Activated CD8-positive, alpha-beta memory T cell treated with anti-CD3 and anti-CD28 coated beads, Interleukin-2, amount 50 U/mL, for 24 hours (primary cell): ENCODE results near the gene RABGAP1L.
"Not testable (repeated sequence)": the region's sequence is repeated elsewhere in the genome, so short reads cannot be mapped to it uniquely, and the experiment has no call there.

ENCODE experiments used
- DNase-seq: peaks from one replicate; pipeline ENCODE4 v3.0.0-alpha.2; 2020; ENCODE audit errors: extremely low read depth

RABGAP1L gene

DNA sequence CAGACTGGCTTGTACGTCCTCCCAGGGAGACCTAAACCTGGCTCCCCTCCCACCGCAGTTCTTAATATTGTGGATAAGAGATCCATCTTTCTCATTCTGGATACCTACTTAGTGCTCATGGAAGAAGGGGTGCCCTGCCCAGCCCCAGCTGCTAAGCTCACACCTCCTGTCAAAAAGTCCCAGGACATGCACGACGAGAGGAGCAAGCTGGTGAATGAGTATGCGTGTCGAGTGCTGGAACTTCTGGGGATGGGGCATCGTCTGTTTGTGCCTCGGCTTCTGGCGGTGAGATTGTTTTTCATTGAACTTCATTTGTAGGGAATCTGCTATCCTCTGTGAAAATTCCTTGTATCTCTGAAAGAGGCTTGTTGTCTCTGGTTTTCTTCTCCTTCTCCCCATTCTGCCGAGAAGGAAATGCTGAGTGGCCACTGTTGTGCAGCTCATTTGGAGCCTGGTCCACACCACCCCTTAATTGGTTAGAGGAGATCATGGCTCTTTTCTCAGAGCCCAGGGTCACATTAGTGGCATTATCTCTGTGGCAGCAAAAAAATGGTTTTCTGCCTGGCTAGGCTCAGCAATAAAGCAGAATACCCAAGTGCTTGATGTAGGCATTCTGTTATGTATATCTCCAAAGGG is 641.0 kb downstream of the RABGAP1L start:
- no peak for DNase-seq

DNA sequence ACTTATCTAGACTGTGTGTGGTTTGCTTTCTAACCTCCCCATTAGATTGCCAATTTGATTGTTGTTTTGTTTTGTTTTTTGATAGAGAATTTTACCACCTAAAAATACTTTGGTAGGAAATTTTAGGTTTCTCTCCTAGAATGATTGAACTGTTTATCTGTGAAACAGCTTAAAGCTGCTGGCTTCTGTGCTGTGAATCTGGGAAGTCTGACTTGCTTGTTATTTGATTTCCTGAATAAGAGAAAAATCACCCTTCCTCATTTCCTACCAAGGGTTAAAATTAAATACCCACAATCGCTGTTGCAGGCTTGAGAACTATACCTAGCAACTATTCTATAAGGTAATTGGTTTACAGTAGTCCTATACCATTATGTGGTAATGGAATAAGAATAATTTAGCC is 641.6 kb downstream of the RABGAP1L start:
- no peak for DNase-seq

DNA sequence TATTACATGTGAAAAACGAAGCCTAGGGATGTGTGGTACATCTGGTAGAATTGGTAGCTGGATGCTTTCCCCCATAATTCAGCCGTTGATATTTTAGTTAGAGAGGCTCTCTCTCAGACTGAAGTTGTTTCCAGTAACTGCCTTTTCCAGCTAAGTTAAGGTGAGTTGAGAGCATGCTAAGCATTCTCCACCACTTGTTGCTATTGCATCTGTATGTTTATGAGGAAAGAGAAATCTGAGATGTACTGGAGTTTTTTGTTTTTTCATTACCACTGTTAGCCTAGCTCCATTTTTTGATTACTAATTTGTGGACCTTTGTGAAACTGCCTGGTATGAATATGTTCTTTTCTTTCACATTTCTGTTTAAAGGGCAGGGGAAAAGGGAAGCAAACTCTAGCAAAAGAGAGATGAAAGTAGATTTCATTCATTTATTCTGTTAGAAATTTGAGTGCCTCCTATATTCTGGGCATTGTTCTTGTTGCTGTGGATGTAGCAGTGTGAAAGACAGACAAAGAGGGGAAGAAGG is 650.5 kb downstream of the RABGAP1L start:
- DNase-seq, result no peak

DNA sequence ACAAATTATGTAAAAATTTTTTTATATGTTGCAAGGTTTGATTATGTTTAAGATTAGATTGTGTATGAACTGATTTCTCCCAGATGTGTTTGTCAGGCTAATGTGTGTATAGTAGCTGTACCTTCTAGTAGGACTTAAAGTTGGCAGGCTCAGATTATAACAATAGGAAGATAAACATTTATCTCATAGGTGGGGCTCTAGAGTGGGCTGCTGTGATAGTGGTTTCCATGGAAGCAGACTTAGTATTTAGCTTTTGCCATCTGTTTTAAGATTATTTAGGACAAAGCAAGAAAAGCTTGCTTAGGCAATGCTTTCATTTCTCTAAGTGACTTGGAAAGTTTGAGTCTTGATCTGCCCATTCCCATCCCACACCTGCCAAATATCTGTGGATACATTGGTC is 652.7 kb downstream of the RABGAP1L start:
- no peak for DNase-seq

DNA sequence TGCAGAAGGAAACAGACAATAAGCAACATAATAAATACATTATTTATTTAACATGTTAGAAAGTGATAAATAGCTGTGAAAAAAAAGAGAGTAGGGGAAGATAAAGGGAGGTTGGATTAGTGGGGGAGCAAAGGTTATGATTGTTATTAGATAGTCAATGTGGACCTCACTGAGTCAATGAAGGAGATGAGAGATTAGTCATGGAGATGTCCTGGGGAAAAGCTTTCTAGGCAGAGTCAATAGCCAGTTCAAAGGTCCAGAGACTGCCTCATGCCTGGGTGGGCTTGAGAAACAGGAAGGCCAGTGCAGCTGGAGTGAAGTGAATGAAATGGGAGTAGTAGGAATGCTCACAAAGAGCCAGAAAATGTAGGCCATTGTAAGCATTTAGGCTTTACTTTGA is 653.3 kb downstream of the RABGAP1L start:
- DNase-seq, result no peak

DNA sequence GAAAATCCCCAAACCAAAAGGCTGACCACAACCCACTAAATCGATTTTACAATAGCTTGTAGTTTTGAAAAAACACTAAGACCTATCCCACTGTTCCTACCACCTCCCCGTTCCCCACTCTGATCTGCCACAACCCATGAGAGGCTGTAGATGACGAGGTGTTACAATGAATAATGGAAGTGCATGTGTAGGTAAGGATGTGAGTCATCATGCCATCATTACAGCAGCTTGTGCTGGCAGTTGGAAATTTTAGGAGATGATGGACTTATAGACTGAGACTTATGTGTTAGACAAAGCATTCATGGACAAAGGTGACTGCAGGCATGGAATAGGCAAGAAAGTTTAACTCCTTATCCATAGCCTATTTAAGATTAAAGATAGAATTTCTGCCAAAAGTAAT is 655.7 kb downstream of the RABGAP1L start:
- DNase-seq, result no peak

DNA sequence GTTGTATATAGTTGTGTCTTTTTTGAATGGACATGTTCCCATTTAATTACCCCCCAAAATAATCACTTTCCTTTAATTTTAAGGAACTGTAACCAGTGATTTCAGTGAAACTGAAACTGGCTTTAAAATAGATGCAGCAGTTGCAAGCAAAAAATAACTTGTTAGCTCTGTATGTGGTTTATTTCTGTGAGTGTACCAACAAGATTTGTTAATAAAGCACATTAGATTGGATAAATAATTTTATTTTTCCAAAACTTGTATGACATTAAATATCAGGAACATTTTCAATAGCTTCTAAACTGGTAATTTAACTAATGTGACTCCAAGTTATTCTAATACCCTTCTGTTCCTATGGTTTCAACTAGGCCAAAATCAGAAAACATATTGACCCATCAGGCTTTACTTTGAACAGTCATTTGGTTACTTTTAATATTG is 656.2 kb downstream of the RABGAP1L start:
- DNase-seq, result no peak

DNA sequence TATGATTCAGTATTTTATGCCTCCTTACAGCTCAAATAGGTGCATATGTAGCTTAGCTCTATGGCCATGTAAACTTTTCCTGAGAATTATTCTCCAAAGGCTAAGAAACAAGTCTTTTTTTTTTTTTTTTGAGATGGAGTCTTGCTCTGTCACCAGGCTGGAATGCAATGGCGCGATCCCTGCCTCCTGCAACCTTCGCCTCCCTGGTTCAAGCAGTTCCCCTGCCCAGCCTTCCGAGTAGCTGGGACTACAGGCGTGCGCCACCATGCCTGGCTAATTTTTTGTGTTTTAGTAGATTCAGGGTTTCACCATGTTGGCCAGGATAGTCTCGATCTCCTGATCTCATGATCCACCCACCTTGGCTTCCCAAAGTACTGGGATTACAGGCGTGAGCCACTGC is 657.3 kb downstream of the RABGAP1L start:
- not testable (repeated sequence) for DNase-seq

DNA sequence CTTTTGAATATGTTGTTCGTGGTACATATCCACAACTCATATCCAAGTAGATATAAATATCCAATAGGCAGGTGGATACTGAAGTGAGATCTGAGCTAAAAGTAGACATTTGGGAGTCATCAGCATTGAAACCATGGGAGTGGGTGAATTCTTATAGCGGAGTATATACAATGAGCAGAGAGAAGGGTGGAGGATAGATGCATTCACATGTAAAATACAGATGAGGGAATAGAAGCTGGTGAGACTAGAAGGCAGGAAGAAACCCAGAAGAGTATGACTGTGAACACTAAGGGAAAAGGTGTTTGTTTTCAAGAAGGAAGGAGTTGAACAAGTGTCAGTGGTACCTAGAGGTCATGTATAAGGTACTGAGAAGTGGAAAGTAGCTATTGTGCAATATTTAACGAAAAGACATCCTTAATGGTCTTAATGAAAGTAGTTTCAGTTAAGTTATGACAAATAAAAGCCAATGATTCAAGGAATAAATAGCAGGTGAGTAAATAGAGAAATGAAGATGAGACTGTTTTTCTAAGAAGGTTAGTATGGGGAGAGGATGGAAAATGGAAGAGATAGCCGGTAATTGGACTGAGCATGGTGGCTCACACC is 658.8 kb downstream of the RABGAP1L start:
- no peak for DNase-seq

DNA sequence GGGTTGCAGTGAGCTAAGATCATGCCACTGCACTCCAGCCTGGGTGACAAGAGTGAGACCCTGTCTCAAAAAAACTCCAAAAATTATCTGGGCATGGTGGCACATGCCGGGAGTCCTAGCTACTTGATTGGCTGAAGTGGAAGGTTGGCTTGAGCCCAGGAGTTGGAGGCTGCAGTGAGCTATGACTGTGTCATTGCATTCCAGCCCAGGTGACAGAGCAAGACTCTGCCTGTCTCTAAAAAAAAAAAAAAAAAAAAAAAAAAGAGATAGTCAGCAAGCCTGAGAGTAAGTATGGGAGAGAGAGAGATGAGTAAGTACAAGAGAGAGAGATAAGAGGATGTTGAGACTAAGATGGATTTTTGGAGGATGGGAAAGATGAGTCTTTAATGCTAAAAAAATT is 659.6 kb downstream of the RABGAP1L start:
- DNase-seq, result no peak

DNA sequence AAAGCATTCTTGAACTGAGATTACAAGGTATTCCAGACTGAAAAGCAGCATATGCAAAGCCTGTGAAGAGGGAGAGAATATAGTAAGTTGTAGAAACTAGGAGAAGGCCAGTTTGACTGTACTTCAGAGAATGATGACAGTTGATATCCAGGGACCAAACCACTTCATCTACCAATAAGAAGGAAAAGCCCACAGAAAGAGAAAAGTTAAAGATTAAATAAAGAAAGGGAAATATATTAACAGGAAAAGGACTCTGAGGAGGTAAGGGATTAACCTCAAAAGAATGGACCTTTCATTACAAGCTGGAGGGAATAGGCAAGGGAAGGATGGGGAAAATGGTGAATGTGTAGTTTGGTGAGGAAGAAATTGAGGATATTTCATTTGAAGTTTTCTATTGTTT is 660.3 kb downstream of the RABGAP1L start:
- no peak for DNase-seq

DNA sequence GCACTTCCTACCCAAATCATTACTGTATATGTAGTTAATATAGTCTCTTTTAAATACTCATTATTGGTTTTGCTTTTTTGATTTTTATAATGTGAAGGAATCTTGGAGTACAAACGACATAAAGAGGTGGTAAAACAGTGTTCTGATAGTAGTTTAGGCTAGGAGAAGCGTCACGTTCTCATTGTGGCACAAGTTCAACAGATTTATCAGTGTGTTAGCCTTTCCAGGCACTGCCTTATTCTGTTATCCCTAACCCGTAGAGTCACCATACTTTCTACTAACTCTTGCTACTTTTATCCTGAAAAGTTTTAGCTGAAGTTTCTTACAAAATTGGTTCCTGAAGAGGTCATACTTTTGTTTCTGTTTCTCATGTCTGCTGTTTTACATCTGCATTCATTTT is 665.8 kb downstream of the RABGAP1L start:
- no peak for DNase-seq

DNA sequence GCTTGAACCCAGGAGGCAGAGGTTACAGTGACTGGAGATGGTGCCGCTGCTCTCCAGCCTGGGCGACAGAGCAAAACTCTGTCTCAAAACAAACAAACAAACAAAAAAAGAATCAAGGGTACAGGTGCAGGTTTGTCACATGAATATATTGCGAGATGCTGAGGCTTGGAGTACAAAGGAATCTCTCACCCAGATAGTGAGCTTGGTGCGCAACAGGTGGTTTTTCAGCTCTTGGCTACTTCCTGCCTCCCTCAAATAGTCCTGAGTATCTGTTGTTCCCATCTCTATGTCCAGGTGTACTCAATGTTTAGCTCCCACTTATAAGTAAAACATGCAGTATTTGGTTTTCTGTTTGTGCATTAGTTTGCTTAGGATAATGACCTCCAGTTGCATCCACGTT is 666.5 kb downstream of the RABGAP1L start:
- no peak for DNase-seq

DNA sequence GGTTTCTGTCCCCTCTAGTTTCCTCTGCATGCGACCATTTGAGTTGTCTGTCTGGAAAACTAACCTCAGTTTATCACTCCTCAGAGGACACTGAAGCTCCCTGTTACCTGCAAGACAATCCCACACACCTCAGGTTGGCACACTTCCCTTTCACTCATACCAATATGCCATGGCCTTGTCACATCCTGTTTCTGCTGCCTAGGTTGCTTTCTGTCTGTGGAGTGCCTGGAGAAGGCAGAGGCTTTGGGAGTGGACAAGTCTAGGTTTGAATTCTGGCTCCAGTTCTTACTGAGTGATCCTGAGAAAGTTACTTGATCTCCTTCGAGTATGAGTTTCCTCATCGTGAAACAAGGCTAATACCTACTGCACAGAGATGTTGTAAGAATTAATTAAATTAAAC is 668.9 kb downstream of the RABGAP1L start:
- DNase-seq, result no peak

DNA sequence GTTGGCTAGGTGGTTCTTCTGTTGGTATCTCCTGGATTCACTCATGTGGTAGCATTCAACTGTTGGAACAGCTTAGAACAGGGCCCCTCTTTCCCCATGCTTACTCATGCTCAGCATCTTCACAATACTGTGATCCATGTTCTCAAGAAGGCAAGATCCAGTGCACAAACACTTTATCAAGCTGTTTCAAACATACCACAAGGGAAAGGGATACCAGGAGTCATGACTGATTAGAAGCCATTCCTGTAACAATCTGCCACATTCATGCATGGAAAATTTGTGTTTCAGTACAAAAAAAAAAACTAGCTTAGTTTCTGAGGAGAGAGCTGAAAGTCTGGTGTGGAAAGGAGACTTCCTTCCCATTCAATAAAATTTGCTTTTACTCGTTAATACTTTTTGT is 670.7 kb downstream of the RABGAP1L start:
- no peak for DNase-seq

DNA sequence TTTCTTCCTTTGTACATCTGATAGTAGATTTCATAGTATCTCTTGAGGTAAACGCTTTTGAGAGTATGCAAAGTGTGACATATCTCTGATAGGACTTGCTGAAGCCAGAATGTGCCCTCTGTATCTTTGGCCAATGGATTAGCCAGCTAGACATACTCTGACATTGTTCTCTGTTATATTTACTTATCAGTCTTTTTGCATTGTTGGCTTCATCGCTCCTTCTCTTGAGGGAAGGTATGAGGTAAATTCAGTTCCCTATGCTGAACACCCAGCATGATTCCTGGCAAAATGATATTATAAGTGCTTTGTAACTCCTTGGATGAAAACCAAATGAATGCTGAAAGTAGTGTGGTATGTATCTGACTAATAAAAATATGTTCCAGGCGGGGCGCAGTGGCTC is 677.2 kb downstream of the RABGAP1L start:
- no peak for DNase-seq

DNA sequence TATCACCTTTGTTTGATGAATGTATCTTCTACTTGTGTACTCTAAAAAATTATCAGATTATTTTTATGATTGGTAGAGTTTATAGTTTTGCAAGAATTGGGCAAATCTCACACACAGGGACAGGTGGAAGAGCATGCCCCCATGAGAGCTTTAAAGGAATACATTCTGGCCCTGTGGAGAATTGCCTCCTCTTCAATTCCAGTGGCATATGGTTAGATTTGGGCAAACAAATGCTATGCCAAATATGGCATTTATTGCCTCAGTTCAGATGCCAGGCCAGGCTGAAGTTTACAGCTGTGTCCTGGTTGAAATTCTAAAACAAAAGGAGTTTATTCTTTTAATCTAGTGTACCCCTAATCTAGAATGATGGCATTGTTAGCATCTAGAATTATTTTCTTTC is 678.1 kb downstream of the RABGAP1L start:
- DNase-seq, result no peak

DNA sequence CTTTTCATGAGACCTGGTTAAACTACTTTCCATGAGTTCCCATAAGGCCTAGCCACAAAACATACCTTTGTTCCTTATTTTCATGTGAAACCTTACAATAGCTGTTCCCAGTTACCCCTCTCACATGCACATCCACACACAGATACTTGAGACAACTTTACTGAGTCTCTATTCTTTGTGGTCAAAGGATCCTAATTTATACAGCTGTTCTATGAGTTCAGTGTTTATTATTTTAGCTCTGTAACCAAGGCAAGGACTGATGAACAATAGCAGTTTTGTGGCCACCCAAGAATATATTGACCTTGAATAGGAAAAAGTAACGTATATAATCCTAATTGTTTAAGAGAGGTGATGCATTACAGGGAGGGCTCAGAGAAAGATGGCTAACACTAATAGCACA is 679.9 kb downstream of the RABGAP1L start:
- DNase-seq, result no peak

DNA sequence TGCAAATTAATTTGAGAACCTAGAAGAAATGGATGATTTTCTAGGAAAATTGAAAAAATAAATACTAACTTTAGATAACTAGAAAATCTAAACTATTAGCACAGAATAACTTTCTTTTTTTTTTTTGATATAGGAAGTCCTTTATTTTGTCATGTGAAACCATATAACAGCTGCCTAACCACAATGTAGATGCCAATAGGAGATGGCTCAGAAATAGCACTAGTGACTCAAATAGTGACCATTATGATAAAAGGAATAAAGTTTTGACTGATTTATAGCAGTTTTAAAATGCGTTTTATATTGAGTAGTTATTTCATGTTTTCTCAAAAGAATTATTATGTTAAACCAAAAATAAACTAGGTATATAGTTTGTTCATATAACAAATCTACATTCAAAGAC is 682.4 kb downstream of the RABGAP1L start:
- no peak for DNase-seq

DNA sequence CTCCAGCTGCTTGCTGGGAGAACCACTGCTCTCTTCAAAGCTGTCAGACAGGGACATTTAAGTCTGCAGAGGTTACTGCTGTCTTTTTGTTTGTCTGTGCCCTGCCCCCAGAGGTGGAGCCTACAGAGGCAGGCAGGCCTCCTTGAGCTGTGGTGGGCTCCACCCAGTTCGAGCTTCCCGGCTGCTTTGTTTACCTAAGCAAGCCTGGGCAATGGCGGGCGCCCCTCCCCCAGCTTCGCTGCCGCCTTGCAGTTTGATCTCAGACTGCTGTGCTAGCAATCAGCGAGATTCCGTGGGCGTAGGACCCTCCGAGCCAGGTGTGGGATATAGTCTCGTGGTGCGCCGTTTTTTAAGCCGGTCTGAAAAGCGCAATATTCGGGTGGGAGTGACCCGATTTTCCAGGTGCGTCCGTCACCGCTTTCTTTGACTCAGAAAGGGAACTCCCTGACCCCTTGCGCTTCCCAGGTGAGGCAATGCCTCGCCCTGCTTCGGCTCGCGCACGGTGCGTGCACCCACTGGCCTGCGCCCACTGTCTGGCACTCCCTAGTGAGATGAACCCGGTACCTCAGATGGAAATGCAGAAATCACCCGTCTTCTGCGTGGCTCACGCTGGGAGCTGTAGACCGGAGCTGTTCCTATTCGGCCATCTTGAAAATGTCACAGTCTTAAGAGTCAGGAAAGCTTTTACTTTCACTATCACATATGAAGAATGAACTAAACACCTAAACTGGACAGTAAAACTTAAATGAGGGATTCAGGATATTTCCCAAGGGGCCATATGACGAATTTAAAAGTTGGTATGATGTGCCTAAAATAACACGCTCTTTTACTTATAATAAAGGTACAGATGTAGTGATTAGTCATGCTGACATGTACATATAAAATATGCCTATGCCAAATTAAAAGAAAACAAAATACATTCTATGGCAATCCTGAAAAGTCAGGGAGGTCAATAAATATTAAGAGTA is 689.6 kb downstream of the RABGAP1L start:
- DNase-seq, result not testable (repeated sequence)

DNA sequence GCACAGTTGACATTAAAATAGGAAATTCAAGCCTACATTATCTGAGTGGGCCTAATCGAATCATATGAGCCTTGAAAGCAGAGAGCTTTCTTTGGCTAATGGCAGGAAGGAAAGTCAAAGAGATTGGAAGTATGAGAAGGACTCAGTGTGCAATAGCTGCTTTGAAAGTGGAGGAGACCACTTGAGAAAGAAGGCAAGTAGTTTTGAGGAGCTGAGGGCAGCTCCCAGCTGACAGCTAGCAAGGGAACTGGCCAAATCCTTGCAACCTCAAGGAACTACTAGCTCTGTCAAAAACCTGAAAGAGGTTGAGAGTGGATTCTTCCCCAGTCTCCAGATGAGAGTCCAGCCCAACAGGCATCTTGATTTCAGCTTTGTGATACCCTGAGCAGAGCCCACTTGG is 691.4 kb downstream of the RABGAP1L start:
- DNase-seq, result no peak

DNA sequence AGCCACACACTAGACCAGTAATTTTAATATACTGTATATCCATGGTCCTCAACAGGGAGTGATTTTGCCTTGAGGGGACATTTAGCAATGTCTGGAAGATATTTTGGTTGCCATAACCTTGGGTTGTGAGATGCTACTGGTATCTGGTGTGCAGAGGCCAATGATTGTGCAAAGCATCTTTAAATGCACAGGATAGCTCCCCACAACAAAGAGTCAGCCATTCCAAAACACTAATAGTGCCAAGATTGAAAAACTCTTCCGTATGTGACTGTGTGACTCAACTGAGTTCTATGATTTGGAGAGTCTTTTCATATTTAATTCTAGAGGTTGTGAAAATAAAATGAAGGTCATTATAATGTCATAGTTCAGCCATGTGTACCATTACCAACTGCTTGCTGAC is 699.0 kb downstream of the RABGAP1L start:
- DNase-seq, result no peak

DNA sequence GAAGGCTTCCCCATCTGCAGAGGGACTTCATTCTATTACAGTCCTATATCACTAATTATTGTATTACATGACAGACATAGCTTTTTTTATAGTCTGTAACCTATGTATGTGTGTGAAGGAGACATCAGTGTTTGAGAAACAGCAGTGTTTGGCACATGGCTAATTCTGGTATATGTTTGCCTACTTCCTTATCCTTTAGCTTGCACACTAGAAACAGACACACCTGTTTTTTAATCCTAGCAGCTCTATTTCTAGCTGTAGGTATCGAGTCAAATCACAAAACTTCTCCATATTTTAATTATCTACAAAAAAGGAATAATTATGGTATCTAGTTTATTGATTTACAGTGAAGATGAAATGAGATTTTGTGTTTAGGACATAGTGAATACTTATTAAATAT is 711.0 kb downstream of the RABGAP1L start:
- DNase-seq, result no peak
